ENCODE data around the gene MFAP2.
A peak's percentile ranks its signal among the peaks of the same experiment; 100 is the strongest.

MFAP2 gene

DNA sequence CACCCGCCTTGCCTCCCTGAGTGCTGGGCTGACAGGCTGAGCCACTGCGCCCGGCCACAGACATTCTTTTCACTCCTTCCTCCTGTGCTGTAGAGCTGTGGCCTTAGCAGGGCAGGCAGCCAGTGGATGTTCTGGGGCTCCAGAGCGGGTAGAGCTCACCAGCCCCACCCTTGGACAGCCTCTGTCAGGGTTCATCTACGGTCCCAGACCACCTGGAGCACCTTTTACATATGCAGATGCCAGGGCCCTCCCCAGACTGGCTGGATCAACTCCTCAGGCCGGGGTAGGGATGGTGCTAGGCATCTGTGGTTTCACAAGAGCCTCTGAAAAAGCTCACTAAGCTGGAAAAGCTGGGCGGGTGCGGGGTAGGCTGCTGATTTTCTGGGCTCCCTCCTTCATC, 26.7 kb upstream of the MFAP2 start:
- no peak for DNase-seq

DNA sequence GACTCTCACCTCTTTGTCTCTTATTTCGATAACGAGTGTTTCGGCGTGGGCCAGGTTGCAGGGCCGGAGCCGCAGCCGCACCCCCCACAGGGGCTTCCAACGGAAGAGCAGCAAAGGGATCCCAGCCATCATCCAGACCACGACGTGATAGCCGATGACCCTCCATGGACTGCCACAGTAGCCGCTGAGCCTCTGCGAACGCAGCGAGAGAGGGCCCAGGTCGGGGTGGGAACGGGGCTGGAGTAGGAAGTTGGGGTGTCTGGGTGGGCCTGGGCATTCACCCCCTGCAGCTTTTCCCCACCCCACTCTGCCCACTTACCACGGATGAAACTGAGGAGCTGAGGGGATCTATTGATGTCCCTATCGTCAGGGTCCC, 24.9 kb upstream of the MFAP2 start:
- DNase-seq, result no peak

DNA sequence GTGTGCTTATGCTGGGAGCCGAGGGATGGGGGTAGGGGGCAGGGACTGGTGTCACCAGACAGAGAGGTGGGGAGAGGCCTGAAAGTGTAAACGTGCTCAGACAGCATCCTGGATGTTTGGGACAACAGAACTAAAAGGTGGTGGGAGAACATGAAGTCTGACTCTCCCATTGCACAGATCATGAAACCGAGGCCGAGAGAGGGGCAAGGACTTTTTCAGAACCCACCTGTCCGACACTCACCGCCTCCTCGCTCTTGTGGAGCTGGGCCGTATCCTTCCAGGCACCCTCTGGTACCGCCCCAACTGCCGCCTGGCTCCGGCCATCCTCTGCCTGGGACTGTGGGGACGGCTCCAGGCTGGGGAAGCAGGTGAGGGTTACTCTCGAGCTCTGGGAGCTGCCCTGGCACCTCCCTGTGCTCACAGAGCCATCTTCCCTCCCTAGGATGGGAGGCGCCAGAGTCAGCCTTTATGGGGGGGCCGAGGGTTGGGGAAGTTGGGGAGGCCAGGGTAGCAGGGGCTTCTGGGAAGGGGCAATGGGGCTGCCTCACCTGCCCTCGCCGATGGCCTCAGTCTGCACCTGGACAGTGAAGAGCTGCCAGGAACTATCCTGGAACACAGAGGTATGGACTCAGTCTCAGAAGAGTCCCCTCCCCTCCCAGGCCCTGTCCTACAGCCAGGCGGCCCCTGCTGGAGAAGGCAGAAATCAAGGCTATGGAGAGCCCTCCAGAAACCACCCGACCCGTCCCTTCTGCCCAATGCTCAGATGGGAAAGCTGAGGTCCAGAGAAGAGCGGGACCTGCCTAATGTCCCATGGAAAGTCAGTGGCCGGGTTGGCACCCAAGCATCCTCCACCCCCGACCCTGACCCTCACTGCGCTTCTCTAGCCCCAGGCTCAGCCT, 24.3 kb upstream of the MFAP2 start:
- no peak for DNase-seq

DNA sequence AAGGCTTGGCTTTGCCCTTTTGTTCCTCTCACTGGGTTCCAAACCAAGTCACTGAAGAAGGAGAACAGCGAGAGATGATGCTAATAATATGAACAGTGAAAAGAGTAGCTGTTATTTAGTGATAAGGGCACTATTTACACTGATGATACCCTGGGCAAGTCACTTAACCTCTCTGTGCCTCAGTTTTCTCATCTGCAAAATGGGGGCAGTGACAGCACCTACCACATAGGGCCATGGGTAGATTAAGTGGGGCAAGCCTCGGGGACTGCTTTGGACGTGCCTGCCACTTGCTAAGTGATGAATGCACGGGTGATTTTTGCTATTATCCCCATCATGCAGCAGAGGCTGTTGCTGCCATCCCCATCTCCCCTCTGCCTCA, 22.1 kb upstream of the MFAP2 start:
- no peak for DNase-seq

DNA sequence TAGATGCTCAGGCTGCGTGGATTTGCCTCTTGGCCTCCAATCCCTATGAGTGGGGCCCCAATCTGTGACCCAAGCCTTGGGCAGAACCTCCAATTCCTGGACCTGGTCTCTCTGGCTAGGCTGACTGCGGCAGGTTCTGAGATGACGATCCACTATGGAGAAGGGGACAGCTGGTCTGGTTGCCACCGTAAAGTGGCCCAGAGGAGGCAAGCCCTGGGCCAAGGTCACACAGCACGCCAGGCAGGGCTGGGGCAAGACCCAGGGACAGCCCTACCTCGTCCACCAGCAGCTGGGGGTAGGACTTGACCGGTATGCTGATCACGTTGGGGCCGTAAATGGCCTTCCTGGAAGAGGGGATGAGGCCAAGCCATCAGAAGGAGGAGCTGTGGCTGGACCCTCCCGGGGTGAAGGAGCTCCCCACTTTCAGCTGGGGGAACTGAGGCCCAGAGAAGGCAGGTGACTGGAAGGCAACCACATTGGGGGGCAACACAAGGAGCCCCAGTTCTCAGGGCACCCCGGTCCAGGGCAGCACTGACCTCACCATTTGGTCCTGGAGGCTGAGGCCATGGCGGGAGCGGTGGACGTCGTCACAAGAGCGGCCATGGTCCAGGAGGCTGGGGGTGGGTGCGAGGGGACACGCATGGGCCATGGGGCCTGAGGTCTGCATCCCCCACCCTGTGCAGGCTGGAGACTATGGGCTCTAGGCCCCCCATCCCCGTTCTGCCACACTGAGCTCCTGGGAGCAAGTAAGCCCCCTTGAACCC, 21.5 kb upstream of the MFAP2 start:
- no peak for DNase-seq

DNA sequence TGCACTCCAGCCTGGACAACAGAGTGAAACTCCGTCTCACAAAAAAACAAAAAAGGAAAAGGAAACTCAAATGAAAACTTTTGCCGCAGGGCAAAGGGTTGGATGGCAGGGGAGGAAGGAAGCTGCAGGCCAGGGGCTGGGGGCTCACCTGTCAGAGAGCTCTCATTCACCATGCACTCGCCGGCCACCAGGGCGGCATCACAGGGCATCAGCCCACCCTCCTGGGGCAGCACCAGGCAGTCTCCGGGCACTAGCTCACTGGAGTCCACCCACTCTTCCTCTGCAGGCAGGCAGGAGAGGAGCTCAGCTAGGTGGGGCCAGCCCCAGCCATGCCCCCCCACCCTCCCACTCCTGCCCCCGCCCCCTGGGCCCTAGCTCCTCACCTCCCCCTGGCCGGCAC, 19.4 kb upstream of the MFAP2 start:
- no peak for DNase-seq

DNA sequence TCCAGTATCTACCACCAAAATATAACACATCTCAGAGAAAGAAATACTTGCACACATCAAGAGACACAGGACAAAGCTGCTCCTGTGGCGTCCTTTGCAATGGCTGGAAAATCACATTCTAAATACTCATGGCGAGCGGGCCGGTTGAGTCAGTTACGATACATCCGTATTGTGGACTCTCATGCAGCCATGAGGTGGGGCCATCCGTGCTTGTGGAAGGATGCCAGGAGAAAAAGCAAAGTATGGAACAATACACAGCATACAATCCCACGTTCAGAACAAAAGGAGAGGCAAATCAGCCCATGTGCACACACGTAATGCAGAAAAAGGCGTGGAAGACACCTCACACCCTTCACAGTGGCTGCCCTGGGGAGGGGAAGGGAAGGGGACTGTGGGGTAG, 18.2 kb upstream of the MFAP2 start:
- no peak for DNase-seq

DNA sequence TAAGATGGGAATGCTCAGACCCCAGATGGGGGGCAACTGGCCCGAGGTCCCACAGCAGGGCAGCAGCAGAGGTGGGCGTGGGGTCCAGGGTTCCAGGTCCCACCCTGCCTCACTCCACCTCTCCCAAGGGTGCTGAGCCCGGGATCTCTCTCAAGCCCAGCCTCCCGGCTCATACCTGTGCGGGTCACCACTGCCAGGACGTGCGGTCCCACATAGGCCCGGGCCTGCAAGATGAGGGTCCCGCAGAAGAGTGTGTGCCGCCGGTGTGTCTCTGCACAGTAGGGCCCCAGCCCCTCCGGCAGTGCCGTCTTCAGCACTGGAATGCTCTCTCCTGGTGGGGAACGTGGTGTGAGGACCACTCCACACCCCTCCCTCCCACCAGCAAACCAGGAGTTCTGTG, 16.4 kb upstream of the MFAP2 start:
- no peak for DNase-seq

DNA sequence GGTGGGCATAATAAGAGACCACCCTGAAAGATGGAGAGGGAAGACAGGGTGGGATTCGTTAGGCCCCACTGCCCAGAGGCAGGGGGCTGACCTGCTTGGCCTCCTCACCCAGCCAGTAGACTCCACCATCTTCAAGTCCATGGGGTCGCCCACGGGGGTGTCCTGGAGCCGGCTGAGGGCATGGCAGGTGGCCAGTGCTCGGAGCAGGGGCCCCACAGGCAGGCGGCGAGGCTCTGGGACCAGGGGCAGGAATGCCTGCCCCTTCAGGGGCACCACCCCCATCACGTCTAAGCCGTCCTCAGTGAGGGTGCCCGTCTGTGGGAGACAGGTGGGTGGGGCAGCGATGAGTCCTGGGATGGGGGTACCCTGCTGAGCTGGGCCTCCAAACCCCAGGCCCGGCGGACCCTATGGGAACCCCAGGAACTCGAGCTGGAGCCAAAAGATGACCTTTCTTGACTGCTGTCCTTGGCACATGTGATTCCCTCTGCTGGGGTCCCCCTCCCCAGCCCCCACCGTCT, 13.2 kb upstream of the MFAP2 start:
- no peak for DNase-seq

DNA sequence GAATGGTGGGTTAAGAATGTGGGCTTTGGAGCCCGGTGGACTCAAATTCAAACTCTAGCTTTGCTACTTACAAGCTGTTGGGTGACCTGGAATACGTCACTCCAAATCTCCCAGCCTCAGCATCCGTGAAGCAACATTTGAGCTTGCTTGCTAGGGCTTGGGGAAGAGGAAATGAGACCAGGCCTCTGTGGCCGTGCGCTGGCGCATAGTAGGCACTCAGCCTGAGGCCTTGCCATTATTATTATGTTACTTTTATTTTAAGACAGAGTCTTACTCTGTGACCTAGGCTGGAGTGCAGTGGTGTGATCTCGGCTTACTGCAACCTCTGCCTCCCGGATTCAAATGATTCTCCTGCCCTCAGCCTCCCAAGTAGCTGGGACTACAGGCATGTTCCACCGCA, 12.3 kb upstream of the MFAP2 start:
- no peak for DNase-seq

DNA sequence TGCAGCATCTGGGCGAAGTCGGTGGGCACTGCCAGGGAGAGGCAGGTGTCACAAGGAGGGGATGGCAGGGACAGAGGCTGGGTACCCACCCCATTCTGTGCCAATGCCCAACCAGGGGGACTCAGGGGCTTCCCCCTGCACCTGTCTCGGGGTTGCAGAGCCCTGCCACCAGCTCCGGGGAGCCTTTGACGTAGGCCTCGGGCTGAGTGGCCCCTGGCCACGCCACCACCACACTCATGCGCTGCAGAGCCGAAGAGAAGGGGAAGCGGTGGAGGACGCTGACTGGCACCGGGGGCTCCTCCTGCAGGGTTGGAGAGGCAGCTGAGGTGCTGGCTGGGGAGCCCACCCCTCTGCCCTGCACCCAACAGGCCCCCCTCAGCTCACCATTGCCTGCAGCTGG, 11.7 kb upstream of the MFAP2 start:
- DNase-seq, result no peak

DNA sequence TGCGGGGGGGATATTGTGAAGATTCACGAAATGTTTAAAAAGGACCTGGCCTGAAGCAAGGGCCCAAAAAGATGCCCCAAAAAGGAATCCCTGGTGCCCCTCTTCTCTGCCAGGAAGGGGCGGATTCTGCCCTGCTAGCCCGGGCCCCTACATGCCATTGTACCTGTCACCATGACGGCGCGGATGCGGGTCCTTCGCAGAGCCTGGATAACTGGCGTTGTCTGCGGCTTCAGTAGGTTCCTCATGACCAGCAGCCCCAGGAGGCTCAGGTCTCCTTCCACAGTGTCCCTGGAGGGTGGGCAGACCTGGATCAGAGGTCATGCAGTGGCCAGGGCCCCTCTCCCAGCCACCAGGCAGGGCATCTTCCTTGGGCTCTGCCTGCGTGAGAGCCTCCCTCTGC, 11.2 kb upstream of the MFAP2 start:
- no peak for DNase-seq

DNA sequence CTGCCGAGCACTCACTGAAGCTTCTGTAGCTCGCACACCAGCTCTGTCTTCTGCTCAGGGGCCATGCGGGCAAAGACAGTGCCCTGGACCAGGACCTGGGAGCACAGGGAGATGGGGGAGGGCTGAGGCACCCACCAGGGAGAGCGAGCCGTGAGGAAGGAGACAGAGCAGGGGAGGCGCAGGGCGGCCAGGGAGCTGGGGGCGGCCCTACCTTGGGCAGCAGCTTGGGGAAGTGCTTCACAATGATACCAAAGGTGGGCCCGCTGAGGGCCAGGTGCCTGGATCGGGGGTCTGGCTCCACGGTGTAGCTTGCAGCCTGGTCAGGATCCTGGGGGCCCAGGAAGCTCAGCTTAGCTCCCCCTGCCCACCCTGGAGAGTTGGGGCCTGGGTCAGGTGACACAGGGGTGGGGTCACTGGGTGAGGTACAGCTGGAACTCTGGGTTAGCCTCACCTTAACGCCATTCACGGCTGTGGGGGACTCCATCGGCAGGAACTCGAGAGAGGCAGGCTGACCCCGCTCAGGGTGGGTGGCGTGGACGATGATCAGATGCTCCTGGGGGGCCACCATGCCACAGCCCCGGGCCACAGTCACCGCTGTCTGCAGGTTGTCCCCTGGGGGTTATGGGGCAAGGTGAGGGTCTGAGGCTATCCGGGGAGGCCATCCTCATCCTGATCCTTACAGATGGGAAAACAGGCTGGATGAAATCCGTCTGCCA, 9.4 kb upstream of the MFAP2 start:
- DNase-seq, result no peak

DNA sequence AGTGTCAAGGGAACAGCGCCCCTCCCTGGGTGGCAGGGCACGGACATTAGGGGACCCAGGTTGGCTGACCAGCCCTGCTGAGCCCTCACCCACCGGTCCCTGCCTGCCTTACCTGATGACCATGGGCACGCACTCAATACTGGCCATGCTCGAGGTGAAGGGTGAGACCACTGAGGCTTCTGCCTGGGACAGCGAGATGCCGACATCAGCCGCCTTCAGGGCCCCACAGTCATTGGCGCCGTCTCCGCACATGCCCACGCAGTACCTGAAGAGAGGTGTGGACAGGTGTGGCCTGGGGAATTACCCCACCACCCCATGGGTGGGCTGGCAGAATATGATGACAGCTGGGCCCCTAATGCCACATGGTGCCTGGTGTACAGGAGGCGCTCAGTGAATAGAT, 7.8 kb upstream of the MFAP2 start:
- no peak for DNase-seq

DNA sequence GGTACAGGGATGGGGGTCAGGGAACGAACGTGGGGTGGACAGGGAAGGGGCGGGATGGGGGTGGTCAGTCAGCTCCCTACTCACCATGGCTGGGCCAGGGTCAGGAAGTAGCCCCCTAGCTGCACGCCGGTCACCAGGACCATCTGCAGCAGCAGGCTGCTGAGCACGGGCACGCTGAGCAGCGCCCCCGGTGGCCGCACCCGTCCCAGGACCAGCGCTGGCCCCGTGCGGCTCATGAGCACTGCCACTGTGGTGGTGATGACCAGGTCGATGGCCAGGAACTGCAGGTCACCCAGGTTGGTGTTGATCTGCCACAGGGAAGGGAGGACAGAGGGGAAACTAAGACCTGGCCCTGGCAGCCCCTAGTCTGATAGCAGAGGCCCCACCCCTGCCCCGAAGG, 6.5 kb upstream of the MFAP2 start:
- no peak for DNase-seq

DNA sequence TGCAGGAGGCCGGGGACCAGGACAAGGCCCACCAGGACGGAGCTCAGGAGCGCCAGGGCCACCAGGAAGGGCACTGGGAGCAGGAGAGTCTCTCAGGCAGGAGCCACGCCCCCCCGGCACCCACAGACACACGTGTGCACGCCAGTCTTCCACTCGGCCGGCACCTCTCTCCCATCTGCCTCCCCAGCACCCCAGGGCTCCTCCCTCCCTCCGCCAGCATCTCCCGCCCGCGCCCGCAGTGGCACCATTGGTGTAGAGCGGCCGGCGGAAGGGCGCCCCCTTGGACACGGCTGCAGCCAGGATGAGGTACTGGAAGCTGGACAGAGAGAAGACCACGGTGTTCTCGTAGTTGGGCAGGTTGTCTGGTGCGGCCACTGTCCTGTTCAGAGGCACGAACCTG, 6.1 kb upstream of the MFAP2 start:
- no peak for DNase-seq

DNA sequence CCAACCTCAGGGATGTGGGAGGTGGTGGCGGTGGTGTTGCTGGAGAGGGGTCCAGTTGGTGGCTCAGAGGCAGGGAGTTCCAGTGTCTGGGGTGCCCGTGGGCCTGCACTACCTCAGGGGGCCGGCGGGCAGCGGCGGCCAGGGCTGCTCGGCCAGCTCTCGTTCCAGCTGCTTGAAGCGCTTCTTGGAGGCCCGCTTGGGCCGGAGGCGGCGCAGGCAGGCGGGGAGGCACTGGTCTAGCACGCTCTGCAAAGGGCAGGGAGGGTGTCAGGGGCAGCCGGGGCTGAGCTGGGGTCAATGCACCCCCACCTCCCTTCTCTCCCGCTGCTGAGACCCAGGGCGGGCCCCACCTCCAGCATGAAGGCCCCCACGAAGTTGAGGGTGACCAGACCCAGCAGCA, 5.7 kb upstream of the MFAP2 start:
- no peak for DNase-seq

DNA sequence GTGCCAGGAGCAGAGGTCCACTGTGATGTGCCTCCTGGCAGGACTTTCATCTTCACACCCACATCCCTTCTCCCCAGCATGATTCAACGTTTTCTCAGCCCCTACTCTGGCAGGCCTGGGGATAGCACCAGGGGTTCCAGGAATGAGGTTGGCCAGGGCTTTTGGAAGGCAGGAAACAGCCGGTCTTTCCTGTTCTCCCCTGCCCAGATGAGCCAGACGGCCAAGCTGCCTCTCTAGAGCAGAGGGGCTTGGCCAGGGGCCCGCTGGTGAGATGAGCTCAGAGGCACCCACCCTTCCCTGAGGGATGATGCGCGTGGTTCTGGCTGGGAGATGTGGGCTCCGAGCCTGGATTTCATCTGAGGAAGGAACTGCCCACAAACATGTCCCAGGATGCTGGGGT, 4.3 kb upstream of the MFAP2 start:
- peak; percentile 56 for DNase-seq

DNA sequence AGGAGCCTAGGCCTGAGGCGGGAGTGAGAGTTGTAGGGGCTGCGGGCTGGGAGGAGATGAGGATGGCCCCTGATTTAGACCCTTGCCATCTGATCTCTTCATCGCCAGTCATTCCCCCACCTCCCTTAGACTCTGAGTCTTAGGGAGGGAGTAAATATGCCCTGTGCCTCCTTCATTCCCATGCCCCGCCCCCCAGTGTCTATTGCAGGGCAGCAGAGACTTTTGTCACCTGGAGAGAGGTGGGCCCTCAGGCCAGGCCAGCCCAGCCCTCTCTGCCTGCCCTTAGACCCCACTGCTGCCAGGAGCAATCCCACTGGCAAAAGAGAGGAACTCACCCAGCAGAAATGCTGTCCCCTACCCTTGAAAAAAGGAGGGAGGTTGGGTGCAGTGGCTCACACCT, 3.2 kb upstream of the MFAP2 start:
- DNase-seq, result no peak

DNA sequence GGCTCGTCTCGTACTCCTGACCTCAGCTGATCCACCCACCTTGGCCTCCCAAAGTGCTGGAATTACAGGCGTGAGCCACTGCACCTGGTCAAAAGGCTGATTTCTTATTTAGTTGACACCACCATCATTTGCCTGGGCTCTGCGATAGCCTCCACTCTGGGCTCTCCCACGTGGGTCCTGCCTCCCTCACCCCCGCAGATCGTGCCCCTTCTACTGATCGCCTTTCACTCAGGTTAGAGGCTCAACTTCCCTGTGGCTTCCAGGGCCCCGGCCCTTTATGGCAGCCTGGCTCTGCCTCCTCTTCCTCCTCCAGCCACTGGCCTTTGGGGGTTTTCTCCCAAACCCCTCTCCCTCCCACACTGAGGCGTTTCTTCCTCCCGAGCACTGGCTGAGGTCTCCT, 2.5 kb upstream of the MFAP2 start:
- DNase-seq, result no peak

DNA sequence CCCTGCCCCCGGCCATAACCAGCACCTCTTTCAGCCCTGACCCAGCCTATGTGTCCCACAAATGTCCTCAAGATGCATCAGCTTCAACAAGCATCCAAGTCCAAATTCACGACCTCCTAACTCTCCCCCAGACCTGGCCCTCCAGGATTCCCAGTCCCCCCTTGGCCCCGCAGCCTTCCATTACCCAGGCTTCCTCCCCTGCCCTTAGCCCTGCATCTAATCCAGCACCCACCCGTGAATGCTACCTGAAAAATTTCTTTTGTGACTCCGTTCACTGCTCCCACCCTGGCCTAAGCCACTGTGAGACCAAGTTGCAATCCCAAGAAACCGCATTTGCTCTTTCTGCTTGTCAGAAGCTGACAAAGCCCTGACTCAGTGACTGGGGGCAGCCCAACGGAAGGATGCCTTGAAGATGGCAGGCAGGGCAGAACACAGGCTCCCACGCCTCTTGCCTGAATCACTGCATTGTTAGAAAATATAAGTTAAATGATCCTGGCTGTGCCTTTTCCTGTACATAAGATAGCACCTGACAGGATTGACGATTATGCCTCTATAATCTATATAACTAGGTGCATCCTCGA, 939 bp upstream of the MFAP2 start:
- DNase-seq, result no peak

DNA sequence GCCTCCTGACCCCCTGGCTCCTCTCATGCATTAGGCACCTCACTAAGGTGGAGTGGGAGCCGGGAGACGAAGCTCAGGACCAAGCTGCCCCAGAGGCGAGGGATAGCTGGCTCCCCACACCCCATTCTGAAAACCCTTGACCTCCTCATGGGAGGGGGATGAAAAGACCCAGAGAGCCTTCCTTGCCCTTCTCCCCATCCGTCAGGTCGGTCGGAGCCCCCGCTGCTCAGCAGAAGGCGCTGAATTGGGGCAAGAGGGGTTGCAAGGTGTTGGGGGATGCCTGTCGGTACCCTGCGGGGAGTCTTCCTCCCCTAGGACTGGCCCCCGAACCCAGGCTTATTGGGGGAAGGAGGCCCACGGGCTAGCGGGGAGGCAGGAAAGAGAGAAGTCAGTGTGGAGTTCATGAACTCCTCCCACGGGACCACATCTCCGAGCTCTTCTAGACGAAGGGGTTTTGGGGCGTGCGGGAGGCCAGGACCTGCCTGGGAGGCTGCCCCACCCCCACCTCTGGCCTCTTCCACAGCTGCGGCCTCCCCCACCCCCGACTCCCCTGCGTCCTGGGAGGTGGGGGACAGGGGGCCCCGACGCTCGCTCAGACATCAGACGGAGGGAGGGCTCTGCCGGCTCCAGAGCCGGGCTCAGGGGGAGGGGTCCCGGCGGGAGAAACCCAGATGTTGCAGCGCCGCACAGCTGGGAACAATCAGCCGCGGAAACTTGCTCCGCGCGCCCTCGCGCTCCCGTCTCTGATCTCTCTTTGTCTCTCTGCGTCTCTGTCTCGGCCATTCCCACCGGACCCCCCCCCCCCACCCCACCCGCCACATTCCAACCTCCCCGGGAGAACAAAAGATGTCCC, 719 bp downstream of the MFAP2 start:
- DNase-seq, result no peak

All from NCI-H1694 (cell line).